Glomerular visceral epithelial cell (primary cell): ENCODE results near the gene SORD.
"Not testable (repeated sequence)": the region's sequence is repeated elsewhere in the genome, so short reads cannot be mapped to it uniquely, and the experiment has no call there.

Experiments
- DNase-seq: peaks from one replicate; pipeline ENCODE4 v3.0.0-alpha.2; 2016; ENCODE audit errors: extremely low spot score

Gene SORD

GRCh38 chr15:45097466-45097865 is 74.5 kb downstream of the SORD start:
- no peak for DNase-seq

GRCh38 chr15:45099549-45100165 is 76.7 kb downstream of the SORD start:
- DNase-seq, result no peak

- DNase-seq, result no peak
Measured at GRCh38 chr15:45100884-45101625, 78.1 kb downstream of the SORD start.

- no peak for DNase-seq
Measured at GRCh38 chr15:45101749-45102148, 78.8 kb downstream of the SORD start.

GRCh38 chr15:45102226-45102625 is 79.2 kb downstream of the SORD start:
- no peak for DNase-seq

GRCh38 chr15:45104170-45104569 is 81.2 kb downstream of the SORD start:
- DNase-seq, result not testable (repeated sequence)

GRCh38 chr15:45105586-45105985 is 82.6 kb downstream of the SORD start:
- DNase-seq, result no peak

GRCh38 chr15:45106002-45106790 is 83.2 kb downstream of the SORD start:
- no peak for DNase-seq

- no peak for DNase-seq
Measured at GRCh38 chr15:45107941-45108630, 85.1 kb downstream of the SORD start.

GRCh38 chr15:45110256-45110820 is 87.3 kb downstream of the SORD start:
- DNase-seq, result no peak

GRCh38 chr15:45111390-45112142 is 88.6 kb downstream of the SORD start:
- DNase-seq, result no peak

GRCh38 chr15:45112143-45112590 is 89.2 kb downstream of the SORD start:
- DNase-seq, result no peak

GRCh38 chr15:45112591-45113379 is 89.8 kb downstream of the SORD start:
- DNase-seq, result no peak

- no peak for DNase-seq
Measured at GRCh38 chr15:45113380-45113990, 90.5 kb downstream of the SORD start.

- DNase-seq, result no peak
Measured at GRCh38 chr15:45114076-45114750, 91.2 kb downstream of the SORD start, which contains the start of the genes DUOX2 and DUOXA2. DUOX2 (minus strand) TSS chr15:45114172; CDS start chr15:45113411, 761 bp downstream. DUOXA2 (plus strand) TSS chr15:45114326; CDS start chr15:45114606, 280 bp downstream.

GRCh38 chr15:45114751-45115085 is 91.7 kb downstream of the SORD start:
- no peak for DNase-seq

- DNase-seq, result no peak
Measured at GRCh38 chr15:45115312-45115820, 92.4 kb downstream of the SORD start.

GRCh38 chr15:45116006-45116481 is 93.0 kb downstream of the SORD start:
- no peak for DNase-seq
